SK-N-MC (cell line): ENCODE data around the gene SRD5A2.

Experiments
- EZH2 ChIP-seq: fragments of 200-600 bp; sonication (generic); IDR thresholded peaks from one replicate; pipeline ENCODE4 v1.6.1; 2017; ENCODE audit warnings: antibody characterized with exemption
- FOXP2 ChIP-seq: optimal IDR thresholded peaks from 2 replicates; pipeline ENCODE3; 2011; ENCODE audit warnings: mild to moderate bottlenecking, moderate library complexity; ENCODE audit not compliant: insufficient read depth; ENCODE audit errors: extremely low read length, control extremely low read depth
- POLR2AphosphoS5 ChIP-seq: IDR thresholded peaks from 2 replicates; pipeline ENCODE4 v1.6.1; 2012; ENCODE audit warnings: mild to moderate bottlenecking, low read depth, low read length, borderline replicate concordance

DNA sequence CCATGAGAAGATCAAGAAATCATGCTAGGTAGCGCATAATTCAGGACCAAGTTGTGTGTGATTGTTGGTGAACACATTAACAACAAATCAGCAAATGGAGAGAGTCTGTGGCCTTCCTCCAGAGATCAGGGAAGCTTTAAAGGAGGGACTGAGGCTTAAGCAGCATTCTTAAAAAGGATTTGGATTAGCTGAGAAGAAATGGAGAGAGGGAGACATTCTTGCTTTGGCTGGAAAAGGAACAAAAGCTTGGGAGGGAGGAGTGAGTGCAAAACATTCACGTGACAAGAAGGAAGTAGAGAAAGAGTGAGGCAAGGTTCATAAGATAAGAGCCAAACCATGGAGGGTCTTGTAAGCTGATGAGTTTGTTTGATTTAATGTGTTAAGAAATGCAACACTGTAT, 75.6 kb downstream of the SRD5A2 start:
- no peak for TF ChIP-seq EZH2
- TF ChIP-seq POLR2AphosphoS5, result no peak
- no peak for TF ChIP-seq FOXP2
